ENCODE data around the gene FALEC.
"Not testable (repeated sequence)": the region's sequence is repeated elsewhere in the genome, so short reads cannot be mapped to it uniquely, and the experiment has no call there.

DNA sequence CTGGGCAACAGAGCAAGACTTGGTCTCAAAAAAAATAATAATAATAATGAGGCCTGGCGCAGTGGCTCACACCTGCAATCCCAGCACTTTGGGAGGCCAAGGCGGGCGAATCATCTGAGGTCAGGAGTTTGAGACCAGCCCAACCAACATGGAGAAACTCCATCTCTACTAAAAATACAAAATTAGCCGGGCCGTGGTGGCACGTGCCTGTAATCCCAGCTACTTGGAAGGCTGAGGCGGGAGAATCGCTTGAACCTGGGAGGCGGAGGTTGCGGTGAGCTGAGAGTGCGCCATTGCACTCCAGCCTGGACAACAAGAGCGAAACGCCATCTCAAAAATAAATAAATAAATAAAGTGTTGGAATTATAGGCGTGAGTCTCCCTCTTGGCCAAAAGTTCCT, 66.4 kb downstream of the FALEC start:
- not testable (repeated sequence) for TF ChIP-seq CTCF, POLR2A (IDR thresholded peaks at IDR 0.05)

Data from adrenal gland (tissue), 5 donors.